ENCODE measurements around the gene PUSL1. TPM values are rescaled to one million over a fixed set of nuclear protein-coding genes. Genes with fewer than 3 reads are reported as not detected.

The PUSL1 gene
- total and polyA plus RNA-seq, 2 of the 4 experiments (the other 2 are of a cell fraction): 10.9 to 33.0 TPM

DNA sequence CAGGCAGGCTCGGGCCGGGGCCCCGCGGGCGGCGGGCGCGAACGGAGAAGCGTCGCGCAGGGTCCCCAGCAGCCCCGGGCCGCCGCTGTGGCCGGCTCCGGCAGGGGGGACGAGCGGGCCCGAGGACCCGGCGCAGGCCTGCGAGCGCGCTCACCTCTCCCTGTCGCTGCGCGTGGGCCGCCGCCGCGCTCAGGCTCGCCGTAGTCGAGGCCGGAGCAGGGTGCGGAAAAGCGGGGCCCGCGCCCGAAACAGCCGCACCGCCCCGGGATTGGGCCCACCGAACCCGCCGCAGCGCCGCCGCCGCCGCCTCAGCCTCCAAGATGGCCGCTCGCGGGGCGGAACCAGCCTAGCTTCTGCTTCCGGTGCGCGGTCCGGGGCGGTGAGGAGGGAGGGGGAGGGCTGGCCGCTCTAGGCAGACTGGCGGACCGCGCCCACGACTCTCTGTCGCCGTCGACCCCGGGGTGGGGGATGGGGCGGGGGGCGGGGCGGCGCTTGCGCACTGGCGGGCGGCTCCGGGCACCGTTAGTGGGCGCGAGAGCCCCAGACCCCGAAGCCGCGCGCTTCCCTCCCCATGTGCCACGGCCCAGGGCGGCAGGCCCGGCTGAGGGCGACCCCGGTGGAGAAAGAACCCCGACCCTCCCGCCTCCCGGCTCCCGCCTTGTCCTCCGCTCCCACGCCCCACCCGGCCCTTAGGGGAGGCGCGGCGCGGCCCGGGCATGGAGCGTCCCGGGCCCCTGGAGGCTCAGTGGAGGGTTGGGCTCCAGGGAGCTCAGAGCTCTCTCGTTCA, 34.7 kb upstream of the PUSL1 start, which contains the start of gene UBE2J2:
UBE2J2 (minus strand) TSS at position 343 of the 787 bp plus-strand sequence. CDS start 5,862 bp downstream, outside the sequence.
- Histone ChIP-seq H4K5ac (ENCODE audit: low read depth, low read length) (peak within 1 kb of the TSS; percentile 66), H3K18ac (ENCODE audit: low read depth, low read length) (peak within 1 kb of the TSS; percentile 81), H3K9me3 (ENCODE audit: control insufficient read depth, insufficient read depth, low read length) (no peaks in the 10 kb centered on the region), H3K23ac (ENCODE audit: low read depth, low read length) (peak within 1 kb of the TSS; percentile 92), H3K36me3 (ENCODE audit: control insufficient read depth, insufficient read depth, low read length) (peaks cover 22% of the 10 kb centered on the region), H3K9me1 (ENCODE audit: insufficient read depth, low read length) (peaks cover 33% of the 10 kb centered on the region), H2BK15ac (ENCODE audit: low read depth, low read length) (peak within 1 kb of the TSS; percentile 87; the same call in 2 of the 3 replicates), H3K4ac (ENCODE audit: low read depth, low read length) (peak within 1 kb of the TSS; percentile 91), H4K91ac (ENCODE audit: insufficient read depth, low read depth, low read length) (peak within 1 kb of the TSS; percentile 80), H2AK9ac (replicated peaks; ENCODE audit: low read depth, low read length, poor library complexity) (peak within 1 kb of the TSS; percentile 99), H3K27me3 (ENCODE audit: control insufficient read depth, insufficient read depth, low read length) (no peaks in the 10 kb centered on the region), H4K8ac (ENCODE audit: low read depth in 2 of 2, low read length in 2 of 2) (peak within 1 kb of the TSS; percentile 96), H3K56ac (ENCODE audit: extremely low read depth, insufficient read depth, low read length) (peak within 1 kb of the TSS; percentile 79), H4K20me1 (ENCODE audit: insufficient read depth, low read length) (peaks cover 25% of the 10 kb centered on the region), H3K79me1 (ENCODE audit: low read depth in 1 of 2, low read length in 2 of 2) (peaks cover 8 to 51% of the 10 kb centered on the region in 2 experiments; a peak in 3 of 4 replicates), H2BK20ac (ENCODE audit: low read depth, low read length) (peak within 1 kb of the TSS; percentile 39; the same call in 1 of the 2 replicates), H3K4me2 (ENCODE audit: low read depth, low read length) (peak within 1 kb of the TSS; percentile 97), H3K9ac (ENCODE audit: low read depth, low read length) (peak within 1 kb of the TSS; percentile 98), H2BK5ac (ENCODE audit: low read depth, low read length, poor library complexity, severe bottlenecking) (peak within 1 kb of the TSS; percentile 99), H2AFZ (replicated peaks; ENCODE audit: low read length, poor library complexity) (peak within 1 kb of the TSS; percentile 98), H3K4me3 (ENCODE audit: insufficient read depth, low read depth, low read length) (peak within 1 kb of the TSS; percentile 71), H2BK120ac (ENCODE audit: low read depth, low read length) (peak within 1 kb of the TSS; percentile 44), H3K27ac (ENCODE audit: insufficient read depth, low read length) (peak within 1 kb of the TSS; percentile 98), H3K4me1 (ENCODE audit: control insufficient read depth, insufficient read depth, low read length) (peaks cover 38% of the 10 kb centered on the region), H3K14ac (replicated peaks; ENCODE audit: low read depth, low read length) (peak within 1 kb of the TSS; percentile 94), H2AK5ac (ENCODE audit: low read depth, low read length) (peak within 1 kb of the TSS; percentile 99)
- BruUV-seq (replicated peaks): no TSS peak
- ATAC-seq (ENCODE audit: low read depth) (peak; percentile 96), DNase-seq (peak; percentile 90)
- peak; percentile 72; the same call in 1 of the 2 replicates for TF ChIP-seq POLR2A (IDR thresholded peaks at IDR 0.05; ENCODE audit: low read depth, low read length)
- peak; percentile 19; the same call in 1 of the 2 replicates for TF ChIP-seq MXI1 (IDR thresholded peaks at IDR 0.05; ENCODE audit: borderline replicate concordance, low read depth, low read length)
- peak; percentile 87; the same call in 1 of the 2 replicates for TF ChIP-seq MAZ (IDR thresholded peaks at IDR 0.05; ENCODE audit: borderline replicate concordance, low read depth, low read length)
- TF ChIP-seq, protein P1, sequence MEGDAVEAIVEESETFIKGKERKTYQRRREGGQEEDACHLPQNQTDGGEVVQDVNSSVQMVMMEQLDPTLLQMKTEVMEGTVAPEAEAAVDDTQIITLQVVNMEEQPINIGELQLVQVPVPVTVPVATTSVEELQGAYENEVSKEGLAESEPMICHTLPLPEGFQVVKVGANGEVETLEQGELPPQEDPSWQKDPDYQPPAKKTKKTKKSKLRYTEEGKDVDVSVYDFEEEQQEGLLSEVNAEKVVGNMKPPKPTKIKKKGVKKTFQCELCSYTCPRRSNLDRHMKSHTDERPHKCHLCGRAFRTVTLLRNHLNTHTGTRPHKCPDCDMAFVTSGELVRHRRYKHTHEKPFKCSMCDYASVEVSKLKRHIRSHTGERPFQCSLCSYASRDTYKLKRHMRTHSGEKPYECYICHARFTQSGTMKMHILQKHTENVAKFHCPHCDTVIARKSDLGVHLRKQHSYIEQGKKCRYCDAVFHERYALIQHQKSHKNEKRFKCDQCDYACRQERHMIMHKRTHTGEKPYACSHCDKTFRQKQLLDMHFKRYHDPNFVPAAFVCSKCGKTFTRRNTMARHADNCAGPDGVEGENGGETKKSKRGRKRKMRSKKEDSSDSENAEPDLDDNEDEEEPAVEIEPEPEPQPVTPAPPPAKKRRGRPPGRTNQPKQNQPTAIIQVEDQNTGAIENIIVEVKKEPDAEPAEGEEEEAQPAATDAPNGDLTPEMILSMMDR (conservative IDR thresholded peaks at IDR 0.05; ENCODE audit: low read depth, low read length): no peak
- TF ChIP-seq NFE2L2 (IDR thresholded peaks at IDR 0.05; ENCODE audit: low read depth, low read length): no peak
- TF ChIP-seq RAD21 (IDR thresholded peaks at IDR 0.05; ENCODE audit: low read length): no peak
- no peak for TF ChIP-seq FOS (IDR thresholded peaks at IDR 0.05; ENCODE audit: low read depth, low read length)
- CTCF ChIA-PET: no interaction called here
- POLR2A ChIA-PET (ENCODE audit: unreplicated experiment): interaction anchor here (0.5 to 1.0 kb wide), 3 partner anchors 8 to 255 kb away, joined by 3 to 6 read pairs (median 5); no protein-coding TSS in a partner anchor
- 3% methylated on average over 19 of the region's 105 CpGs; no CpG with 5 or more reads in 1 of the 2 experiments for WGBS, 2 experiments (ENCODE audit: extremely low coverage in 2 of 2, insufficient read length in 1 of 2)
- dilution Hi-C loops (cut with HindIII; ENCODE audit: low sequenced_read_pairs, unreplicated experiment): no loop called here
- in situ Hi-C loops (cut with MboI; ENCODE audit: low sequenced_read_pairs): no loop called here
- intact Hi-C loops (cut with micrococcal nuclease): loop anchor here (1.0 kb wide), 1 partner anchor 8 kb away; no protein-coding TSS in a partner anchor
